WTC11 (cell line): ENCODE data around the gene MAB21L1.

Experiments used
- TF ChIP-seq, protein P1 (sequence below): sonication (generic); formaldehyde crosslinking; IDR thresholded peaks from 2 replicates; pipeline ENCODE4 v1.8.0; 2022; ENCODE audit warnings: mild to moderate bottlenecking, missing genetic modification reagents
- TF ChIP-seq, protein P2 (sequence below): fragments of 200-600 bp; IDR thresholded peaks from 2 replicates; pipeline ENCODE4 v1.8.0; 2022; ENCODE audit warnings: antibody characterized with exemption

- TF ChIP-seq, protein P1, sequence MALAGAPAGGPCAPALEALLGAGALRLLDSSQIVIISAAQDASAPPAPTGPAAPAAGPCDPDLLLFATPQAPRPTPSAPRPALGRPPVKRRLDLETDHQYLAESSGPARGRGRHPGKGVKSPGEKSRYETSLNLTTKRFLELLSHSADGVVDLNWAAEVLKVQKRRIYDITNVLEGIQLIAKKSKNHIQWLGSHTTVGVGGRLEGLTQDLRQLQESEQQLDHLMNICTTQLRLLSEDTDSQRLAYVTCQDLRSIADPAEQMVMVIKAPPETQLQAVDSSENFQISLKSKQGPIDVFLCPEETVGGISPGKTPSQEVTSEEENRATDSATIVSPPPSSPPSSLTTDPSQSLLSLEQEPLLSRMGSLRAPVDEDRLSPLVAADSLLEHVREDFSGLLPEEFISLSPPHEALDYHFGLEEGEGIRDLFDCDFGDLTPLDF (CRISPR knock-in tag) = no peak
- TF ChIP-seq, protein P2, sequence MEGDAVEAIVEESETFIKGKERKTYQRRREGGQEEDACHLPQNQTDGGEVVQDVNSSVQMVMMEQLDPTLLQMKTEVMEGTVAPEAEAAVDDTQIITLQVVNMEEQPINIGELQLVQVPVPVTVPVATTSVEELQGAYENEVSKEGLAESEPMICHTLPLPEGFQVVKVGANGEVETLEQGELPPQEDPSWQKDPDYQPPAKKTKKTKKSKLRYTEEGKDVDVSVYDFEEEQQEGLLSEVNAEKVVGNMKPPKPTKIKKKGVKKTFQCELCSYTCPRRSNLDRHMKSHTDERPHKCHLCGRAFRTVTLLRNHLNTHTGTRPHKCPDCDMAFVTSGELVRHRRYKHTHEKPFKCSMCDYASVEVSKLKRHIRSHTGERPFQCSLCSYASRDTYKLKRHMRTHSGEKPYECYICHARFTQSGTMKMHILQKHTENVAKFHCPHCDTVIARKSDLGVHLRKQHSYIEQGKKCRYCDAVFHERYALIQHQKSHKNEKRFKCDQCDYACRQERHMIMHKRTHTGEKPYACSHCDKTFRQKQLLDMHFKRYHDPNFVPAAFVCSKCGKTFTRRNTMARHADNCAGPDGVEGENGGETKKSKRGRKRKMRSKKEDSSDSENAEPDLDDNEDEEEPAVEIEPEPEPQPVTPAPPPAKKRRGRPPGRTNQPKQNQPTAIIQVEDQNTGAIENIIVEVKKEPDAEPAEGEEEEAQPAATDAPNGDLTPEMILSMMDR = no peak
These were observed 7.9 kb upstream of the MAB21L1 start for GRCh38 chr13:35484384-35484783.
